ENCODE measurements around the gene SSB. TPM values are rescaled to one million over a fixed set of nuclear protein-coding genes. Genes with fewer than 3 reads are reported as not detected.

The SSB gene
- total and polyA plus RNA-seq, 2 donors (not counting 1 experiment from before 2014, with no cell fraction given): 17.7 to 81.3 TPM

DNA sequence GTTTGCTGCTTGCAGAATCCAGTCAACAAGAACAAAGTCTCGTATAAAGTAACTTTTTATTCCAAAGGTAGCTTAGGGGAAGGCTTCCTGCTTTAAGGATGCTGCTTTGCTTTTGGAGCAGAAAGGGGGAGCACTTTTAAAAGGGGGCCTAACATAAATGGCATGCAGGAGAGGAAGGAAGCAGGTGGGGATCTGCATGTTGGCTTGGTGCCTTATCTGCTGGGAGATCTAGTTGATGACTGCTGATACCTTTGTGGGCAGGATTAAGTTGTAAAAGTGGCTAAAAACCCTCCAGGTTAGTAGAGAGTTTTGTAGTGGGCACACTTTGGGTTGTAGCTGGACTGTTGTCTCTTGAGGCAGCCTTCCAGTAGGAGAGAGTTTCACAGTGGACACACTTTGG lies 51.0 kb downstream of the SSB start:
- Mint-ChIP-seq H3K27me3 (no peaks in the 10 kb centered on the region), H3K4me3 (no peak overlapping the region)
- CTCF ChIA-PET: no interaction called here

DNA sequence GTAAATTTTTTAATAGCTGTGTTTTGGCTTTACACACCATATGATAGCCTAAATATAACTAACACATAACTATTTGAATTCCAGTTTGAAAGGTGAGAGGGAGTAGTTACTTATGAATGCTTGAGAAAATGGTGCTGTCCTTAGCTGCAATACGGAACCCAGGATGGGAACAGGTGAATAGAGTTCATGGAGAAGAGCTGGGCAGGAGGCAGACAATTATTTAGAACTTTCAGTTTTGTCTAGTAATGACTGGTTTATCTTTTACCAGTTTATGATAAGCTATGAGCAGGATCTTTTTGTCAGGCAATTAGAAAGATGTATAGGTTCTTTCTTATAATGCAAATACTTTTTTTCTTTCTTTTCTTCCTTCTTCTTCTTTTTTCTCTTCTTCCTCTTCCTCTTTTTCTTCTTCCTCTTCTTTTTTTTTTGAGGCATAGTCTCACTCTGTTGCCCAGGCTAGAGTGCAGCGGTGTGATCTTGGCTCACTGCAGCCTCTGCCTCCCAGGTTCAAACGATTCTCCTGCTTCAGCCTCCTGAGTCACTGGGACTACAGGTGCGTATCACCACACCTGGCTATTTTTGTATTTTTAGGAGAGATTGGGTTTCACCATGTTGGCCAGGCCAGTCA lies 54.5 kb downstream of the SSB start:
- ATAC-seq (ENCODE audit: low read depth): no peak
- no peak overlapping the region for H3K27ac Mint-ChIP-seq
- Histone ChIP-seq H3K4me2 (replicated peaks; ENCODE audit: low read depth, low read length, poor library complexity, severe bottlenecking) (peak overlapping the region; percentile 23), H3K4me1 (ENCODE audit: control insufficient read depth in 2 of 2, insufficient read depth in 2 of 2, low read length in 2 of 2) (peaks cover 3 to 8% of the 10 kb centered on the region in 2 donors), H3K9me3 (ENCODE audit: control extremely low read depth in 1 of 3, control insufficient read depth in 2 of 3, insufficient read depth in 1 of 3, low read length in 2 of 3) (peaks cover 0 to 25% (median 0%) of the 10 kb centered on the region in 3 donors), H4K20me1 (ENCODE audit: control insufficient read depth, insufficient read depth, low read length, poor library complexity, severe bottlenecking) (peaks cover 10% of the 10 kb centered on the region), H3K27ac (ENCODE audit: low read length in 2 of 2) (peak overlapping the region in 1 of 2 donors; percentile 28), H3K4me3 (ENCODE audit: control extremely low read depth in 1 of 5, extremely low read depth in 1 of 5, insufficient read depth in 1 of 5, low read depth in 2 of 5, low read length in 4 of 5) (no peak overlapping the region), H3K79me2 (ENCODE audit: control insufficient read depth, insufficient read depth, low read length) (peaks cover 31% of the 10 kb centered on the region), H2AFZ (ENCODE audit: insufficient read depth, low read depth, low read length, poor library complexity, severe bottlenecking) (no peak overlapping the region), H3K36me3 (replicated peaks in 1 of 2; ENCODE audit: control extremely low read depth in 1 of 2, control insufficient read depth in 1 of 2, extremely low read depth in 1 of 2, insufficient read depth in 2 of 2, low read length in 1 of 2) (no peaks in the 10 kb centered on the region), H3K9ac (ENCODE audit: low read length) (no peak overlapping the region), H3K27me3 (replicated peaks in 1 of 4; ENCODE audit: control extremely low read depth in 1 of 4, control insufficient read depth in 3 of 4, insufficient read depth in 4 of 4, low read length in 3 of 4) (no peaks in the 10 kb centered on the region)
- CTCF ChIA-PET: no interaction called here
- 100% methylated on average over 1 of the region's 4 CpGs for WGBS (ENCODE audit: insufficient coverage)
- peaks cover 20% of the 10 kb centered on the region for H3K4me1 Mint-ChIP-seq
- H3K9me3 Mint-ChIP-seq (ENCODE audit: insufficient read depth): peaks cover 3% of the 10 kb centered on the region
- no peak for DNase-seq
- POLR2A ChIA-PET: interaction anchor here (0.7 kb wide), 1 partner anchor 21 kb away, joined by 8 read pairs; no protein-coding TSS in a partner anchor
- intact Hi-C loops (cut with micrococcal nuclease): no loop called here
- H3K27me3 Mint-ChIP-seq: no peaks in the 10 kb centered on the region
- peak overlapping the region; percentile 21 for H3K4me3 Mint-ChIP-seq
- TF ChIP-seq EZH2 (IDR thresholded peaks at IDR 0.05; ENCODE audit: borderline replicate concordance, insufficient read depth, low read depth, low read length, poor library complexity, severe bottlenecking): no peak
- TF ChIP-seq, protein P1, sequence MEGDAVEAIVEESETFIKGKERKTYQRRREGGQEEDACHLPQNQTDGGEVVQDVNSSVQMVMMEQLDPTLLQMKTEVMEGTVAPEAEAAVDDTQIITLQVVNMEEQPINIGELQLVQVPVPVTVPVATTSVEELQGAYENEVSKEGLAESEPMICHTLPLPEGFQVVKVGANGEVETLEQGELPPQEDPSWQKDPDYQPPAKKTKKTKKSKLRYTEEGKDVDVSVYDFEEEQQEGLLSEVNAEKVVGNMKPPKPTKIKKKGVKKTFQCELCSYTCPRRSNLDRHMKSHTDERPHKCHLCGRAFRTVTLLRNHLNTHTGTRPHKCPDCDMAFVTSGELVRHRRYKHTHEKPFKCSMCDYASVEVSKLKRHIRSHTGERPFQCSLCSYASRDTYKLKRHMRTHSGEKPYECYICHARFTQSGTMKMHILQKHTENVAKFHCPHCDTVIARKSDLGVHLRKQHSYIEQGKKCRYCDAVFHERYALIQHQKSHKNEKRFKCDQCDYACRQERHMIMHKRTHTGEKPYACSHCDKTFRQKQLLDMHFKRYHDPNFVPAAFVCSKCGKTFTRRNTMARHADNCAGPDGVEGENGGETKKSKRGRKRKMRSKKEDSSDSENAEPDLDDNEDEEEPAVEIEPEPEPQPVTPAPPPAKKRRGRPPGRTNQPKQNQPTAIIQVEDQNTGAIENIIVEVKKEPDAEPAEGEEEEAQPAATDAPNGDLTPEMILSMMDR (IDR thresholded peaks at IDR 0.05): no peak

More for the DNA sequence above, 51.0 kb downstream of the SSB start:
- H2AFZ ChIP-seq (ENCODE audit: insufficient read depth, low read depth, low read length, poor library complexity, severe bottlenecking): no peak overlapping the region
- H3K9me3 Mint-ChIP-seq (ENCODE audit: insufficient read depth): peaks cover 3% of the 10 kb centered on the region
- TF ChIP-seq, protein P1 (IDR thresholded peaks at IDR 0.05): no peak
- TF ChIP-seq EZH2 (IDR thresholded peaks at IDR 0.05; ENCODE audit: borderline replicate concordance, insufficient read depth, low read depth, low read length, poor library complexity, severe bottlenecking): no peak
- H4K20me1 ChIP-seq (ENCODE audit: control insufficient read depth, insufficient read depth, low read length, poor library complexity, severe bottlenecking): peaks cover 4% of the 10 kb centered on the region
- no peak overlapping the region for H3K27ac Mint-ChIP-seq
- ATAC-seq (ENCODE audit: low read depth) (no peak), DNase-seq (no peak)
- intact Hi-C loops (cut with micrococcal nuclease): no loop called here
- WGBS (ENCODE audit: insufficient coverage): no CpG with 5 or more reads among the region's 1 CpG
- POLR2A ChIA-PET: no interaction called here
- H3K4me1 ChIP-seq (ENCODE audit: control insufficient read depth in 2 of 2, insufficient read depth in 2 of 2, low read length in 2 of 2): peaks cover 3 to 8% of the 10 kb centered on the region in 2 donors
- no peak overlapping the region for H3K9ac ChIP-seq (ENCODE audit: low read length)
- no peaks in the 10 kb centered on the region for H3K36me3 ChIP-seq (replicated peaks in 1 of 2; ENCODE audit: control extremely low read depth in 1 of 2, control insufficient read depth in 1 of 2, extremely low read depth in 1 of 2, insufficient read depth in 2 of 2, low read length in 1 of 2)
- no peak overlapping the region for H3K4me2 ChIP-seq (replicated peaks; ENCODE audit: low read depth, low read length, poor library complexity, severe bottlenecking)
- H3K27ac ChIP-seq (ENCODE audit: low read length in 2 of 2): no peak overlapping the region
- H3K79me2 ChIP-seq (ENCODE audit: control insufficient read depth, insufficient read depth, low read length): peaks cover 57% of the 10 kb centered on the region
- no peak overlapping the region for H3K4me3 ChIP-seq (ENCODE audit: control extremely low read depth in 1 of 5, extremely low read depth in 1 of 5, insufficient read depth in 1 of 5, low read depth in 2 of 5, low read length in 4 of 5)
- no peaks in the 10 kb centered on the region for H3K27me3 ChIP-seq (replicated peaks in 1 of 4; ENCODE audit: control extremely low read depth in 1 of 4, control insufficient read depth in 3 of 4, insufficient read depth in 4 of 4, low read length in 3 of 4)
- peaks cover 0 to 13% (median 0%) of the 10 kb centered on the region in 3 donors for H3K9me3 ChIP-seq (ENCODE audit: control extremely low read depth in 1 of 3, control insufficient read depth in 2 of 3, insufficient read depth in 1 of 3, low read length in 2 of 3)
- H3K4me1 Mint-ChIP-seq: peaks cover 24% of the 10 kb centered on the region

Measured in B cell (primary cell).